HG03175 (cell line): ENCODE measurements around the gene HSD17B11.
"Not testable (repeated sequence)": the region's sequence is repeated elsewhere in the genome, so short reads cannot be mapped to it uniquely, and the experiment has no call there.

Source experiments
- ATAC-seq: cut with Tn5 transposase; IDR thresholded peaks from one replicate; pipeline ENCODE4 v1.9.1; 2021; ENCODE audit warnings: mild to moderate bottlenecking, moderate library complexity; ENCODE audit not compliant: unreplicated experiment

The HSD17B11 gene

DNA sequence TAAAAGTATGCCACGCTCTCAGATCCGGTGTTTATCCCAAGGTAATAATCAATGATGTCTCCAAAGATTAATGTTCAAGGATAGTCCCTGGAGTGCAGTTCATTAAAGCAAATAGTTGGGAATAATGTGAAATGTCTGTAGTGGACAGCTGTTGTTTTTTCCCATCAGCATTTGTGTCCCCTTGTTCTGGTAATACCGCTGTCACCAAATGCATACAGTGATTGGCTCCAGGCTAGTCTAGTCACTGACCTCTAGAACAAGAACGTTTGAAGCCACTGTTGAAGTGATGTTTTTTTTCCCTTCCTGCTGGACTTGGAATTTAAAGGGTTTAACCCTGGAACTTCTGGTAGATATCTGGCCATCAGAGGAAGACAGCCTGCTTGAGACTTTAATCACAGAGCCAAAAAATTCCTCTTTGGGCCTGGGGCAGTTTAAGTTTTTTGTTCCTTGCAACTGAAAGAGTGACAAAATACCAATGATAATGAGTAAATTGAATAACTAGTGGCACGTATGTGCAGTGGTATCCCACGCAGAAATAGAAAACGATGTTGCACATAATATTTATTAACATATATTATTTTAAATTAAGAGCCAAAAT lies 30.6 kb downstream of the HSD17B11 start:
- no peak for ATAC-seq

DNA sequence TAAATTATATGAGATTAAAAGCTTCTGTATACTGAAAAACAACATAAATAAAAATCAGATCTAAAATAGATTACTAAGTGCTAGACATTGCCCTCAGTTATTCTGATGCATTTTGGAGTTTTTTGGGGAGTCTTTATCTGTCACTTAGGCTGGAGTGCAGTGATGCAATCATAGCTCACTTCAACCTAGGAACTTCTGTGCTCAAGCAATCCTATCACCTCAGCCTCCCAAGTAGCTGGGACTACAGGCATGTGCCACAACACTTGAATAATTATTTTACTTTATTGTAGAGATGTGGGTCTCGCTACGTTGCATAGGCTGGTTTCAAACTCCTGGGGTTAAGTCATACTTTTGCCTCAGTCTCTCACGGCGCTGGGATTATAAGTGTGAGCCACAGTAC lies 31.7 kb downstream of the HSD17B11 start:
- no peak for ATAC-seq

DNA sequence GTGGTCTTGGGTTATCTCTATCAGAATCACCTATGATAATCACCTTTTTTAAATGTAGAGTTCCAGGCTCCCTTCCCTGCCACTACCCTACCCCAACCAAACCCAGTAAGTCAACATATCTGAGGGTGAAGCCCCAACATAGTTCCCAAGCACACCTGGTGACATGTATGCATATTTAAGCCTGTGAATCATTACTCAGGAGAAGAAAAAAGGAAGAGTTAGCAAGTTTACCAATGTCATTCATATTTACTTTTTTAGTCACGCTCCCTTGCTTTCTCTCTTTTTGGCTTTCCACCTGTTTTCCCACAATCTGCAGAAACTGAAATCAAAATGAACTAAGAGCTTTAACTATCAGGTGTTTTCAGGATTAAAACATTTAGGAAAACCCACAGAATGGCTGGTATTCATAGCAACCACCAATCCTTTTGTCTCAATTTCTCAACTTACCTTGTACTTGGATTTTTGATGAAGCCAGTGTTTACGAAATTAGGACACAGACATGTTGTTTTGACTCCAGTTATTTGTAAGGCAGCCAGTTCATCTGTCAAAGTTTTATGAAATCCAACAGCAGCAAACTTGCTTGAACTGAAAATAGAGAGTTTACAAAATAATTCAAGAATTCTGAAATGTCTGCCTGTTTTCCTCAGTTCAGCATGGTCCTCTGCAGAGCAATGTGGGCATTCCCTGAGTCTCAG lies 34.0 kb downstream of the HSD17B11 start:
- no peak for ATAC-seq

DNA sequence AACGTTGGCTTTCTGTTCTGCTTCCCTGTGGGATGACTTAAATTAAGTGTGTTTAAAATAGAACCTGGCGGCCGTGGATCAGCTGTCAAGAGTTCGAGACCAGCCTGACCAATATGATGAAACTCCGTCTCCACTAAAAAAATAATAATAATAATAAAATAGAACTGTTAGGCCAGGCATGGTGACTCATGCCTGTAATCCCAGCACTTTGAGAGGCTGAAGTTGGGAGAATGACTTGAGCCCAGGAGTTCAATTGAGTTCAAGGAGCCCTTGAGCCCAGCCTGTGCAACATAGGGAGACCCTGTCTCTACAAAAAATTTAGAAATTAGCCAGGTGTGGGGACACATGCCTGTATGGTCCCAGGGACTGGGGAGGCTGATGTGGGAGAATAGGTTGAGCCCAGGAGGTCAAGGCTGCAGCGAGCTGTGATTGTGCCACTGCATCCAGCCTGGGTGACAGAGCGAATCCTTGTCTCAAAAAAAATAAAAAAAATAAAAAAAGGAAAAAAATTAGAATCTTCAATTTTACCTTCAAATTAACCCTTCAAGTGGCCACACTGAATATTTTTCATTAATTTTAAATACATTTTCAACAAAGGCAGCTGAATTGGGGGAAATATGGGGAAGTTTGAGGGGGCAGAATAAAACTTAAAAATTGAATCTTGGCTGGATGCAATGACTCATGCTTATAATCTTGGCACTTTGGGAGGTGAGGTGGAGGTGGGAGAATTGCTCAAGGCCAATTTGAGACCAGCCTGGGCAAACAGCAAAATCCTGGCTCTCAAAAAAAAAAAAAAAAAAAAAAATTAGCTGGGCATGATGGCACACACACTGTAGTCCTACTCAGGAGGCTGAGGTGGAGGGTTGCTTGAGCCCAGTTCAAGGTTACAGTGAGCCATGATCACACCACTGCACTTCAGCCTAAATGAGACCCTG lies 36.6 kb downstream of the HSD17B11 start:
- no peak for ATAC-seq

DNA sequence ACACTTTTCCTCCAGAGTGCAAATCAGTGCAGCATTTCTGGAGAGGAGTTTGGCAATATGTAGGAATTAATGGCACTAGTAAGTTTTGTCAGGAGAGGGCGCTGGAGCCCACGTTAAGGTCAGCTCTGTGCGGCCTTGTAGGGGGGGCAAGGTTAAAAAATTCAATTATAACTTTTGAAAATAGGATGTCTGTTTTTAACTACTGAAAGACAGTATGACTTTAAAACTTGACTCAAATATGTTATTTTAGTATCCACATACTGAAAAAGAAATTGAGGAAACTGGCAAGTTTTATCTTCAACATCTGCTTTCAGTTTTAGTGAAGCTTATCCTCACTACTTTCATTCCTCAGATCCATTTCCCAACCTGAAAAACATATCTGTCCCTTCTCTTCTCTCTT lies 37.4 kb downstream of the HSD17B11 start:
- peak; percentile 87 for ATAC-seq

DNA sequence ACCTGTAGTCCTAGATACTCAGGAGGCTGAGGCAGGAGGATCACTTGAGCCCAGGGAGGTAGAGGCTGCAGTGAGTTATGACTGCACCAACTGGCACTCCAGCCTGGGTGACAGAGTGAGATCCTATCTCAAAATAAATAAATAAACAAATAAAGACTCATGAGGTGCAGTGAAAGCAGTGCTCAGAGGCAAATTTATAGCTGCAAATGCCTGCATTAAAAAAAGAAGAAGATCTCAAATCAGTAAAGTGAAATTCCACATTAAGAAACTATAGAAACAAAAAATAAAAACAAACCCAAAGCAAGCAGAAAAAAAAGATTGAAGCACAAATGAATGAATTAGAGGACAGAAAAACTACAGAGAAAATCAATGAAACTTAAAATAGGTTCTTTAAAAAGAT lies 45.8 kb downstream of the HSD17B11 start:
- no peak for ATAC-seq

DNA sequence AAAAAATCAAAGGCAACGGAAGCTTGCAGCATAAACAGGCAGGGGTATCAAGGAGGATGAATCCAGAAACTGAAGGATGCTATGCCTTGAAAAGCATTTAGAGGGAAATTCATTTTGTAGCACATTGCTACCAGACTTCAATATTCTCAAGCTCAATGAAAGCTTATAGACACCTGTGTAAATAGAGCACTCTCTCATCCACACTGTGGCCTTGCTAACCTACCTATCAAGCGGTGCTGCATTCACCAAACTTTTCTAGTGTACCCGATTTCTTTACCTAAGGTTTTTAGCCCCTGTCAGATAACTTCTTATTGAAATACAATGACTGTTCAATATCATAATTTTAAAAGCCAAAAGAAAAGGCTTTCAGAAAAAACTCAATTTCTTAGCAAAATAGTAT lies 48.1 kb downstream of the HSD17B11 start:
- no peak for ATAC-seq

DNA sequence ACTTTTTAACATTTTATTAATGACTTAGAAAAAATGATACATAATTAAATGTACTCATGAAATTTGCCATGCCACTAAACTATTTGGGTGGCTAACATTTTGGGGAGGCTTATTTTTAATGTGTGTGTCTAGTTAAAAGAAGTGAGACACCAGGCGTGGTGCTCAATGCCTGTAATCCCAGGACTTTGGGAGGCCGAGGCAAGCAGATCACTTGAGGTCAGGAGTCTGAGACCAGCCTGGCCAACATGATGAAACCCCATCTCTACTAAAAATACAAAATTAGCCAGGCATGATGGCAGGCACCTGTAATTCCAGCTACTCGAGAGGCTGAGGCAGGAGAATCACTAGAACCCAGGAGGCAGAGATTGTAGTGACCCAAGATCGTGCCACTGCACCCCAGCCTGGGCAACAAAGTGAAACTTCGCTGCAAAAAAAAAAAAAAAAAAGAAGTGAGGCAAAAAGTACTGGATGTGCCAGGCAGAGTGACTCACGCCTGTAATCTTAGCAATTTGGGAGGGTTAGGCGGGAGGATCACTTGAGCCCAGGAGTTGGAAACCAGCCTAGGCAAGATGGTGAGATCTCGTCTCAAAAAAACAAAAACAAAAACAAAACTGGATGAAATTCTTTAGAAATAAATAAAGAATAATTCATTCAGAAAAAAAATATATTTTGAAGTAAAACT lies 48.9 kb downstream of the HSD17B11 start:
- ATAC-seq: not testable (repeated sequence)

DNA sequence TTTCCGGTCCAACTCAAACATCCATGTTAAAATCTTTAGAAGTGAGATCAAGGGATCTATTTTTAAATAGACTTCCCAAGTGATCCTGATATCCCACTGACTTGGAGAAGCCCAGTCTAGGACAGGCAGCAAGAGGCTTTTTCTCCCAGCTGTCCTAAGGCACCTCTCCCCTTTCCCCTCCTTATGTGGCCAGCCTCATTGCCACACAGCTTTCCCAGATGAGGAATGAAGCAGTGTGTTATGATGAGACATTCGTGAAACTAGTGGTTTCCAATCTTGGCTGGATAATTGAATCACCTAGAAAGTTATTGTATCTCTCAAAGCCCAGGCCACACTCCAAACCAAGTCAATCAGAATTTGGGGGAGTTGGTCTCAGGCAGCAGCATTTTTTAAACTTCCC lies 51.5 kb downstream of the HSD17B11 start:
- ATAC-seq: no peak

DNA sequence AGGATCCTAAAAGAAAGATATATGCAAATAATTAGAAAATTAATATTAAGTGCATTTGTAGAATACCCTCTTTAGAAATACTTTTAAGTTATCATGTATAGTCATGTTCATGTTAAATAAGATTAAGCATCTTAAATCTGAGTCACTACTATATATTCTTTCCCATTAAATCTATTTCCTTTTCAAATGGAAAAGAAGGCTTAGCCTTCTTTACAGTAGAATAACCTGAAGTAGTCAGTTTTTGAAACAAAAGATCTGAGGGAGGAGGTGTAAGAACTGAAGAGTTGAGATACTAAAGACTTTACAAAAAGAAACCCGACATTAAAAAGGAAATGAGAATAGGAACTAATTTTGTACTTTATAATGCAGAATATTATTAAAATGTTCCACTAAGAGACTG lies 53.6 kb downstream of the HSD17B11 start:
- no peak for ATAC-seq

DNA sequence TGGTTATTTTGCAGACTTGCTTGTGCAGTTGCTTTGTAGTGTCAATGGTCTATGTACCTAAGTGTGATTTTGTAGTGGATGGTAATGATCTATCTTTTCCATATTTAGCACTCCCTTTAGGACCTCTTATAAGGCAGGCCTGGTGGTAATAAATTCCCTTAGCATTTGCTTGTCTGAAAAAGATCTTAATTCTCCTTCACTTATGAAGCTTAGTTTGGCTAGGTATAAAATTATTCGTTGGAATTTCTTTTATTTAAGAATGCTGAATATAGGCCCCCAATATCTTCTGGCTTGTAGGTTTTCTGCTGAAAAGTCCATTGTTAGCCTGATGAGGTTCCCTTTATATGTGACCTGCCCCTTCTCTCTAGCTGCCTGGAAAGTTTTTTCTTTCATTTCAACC lies 57.7 kb downstream of the HSD17B11 start:
- ATAC-seq: no peak

DNA sequence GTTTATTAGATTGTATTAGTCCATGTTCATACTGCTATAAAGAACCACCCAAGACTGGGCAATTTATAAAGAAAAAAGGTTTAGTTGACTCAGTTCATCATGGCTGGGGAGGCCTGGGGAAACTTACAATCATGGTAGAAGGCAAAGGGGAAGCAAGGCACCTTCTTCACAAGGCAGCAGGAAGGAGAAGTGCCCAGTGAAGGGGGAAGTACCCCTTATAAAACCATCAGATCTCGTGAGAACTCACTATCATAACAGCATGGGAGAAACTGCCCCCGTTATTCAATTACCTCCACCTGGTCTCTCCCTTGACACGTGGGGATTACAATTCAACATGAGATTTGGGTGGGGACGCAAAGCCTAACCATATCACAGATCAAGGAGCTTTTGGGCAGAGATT lies 60.2 kb downstream of the HSD17B11 start:
- no peak for ATAC-seq

DNA sequence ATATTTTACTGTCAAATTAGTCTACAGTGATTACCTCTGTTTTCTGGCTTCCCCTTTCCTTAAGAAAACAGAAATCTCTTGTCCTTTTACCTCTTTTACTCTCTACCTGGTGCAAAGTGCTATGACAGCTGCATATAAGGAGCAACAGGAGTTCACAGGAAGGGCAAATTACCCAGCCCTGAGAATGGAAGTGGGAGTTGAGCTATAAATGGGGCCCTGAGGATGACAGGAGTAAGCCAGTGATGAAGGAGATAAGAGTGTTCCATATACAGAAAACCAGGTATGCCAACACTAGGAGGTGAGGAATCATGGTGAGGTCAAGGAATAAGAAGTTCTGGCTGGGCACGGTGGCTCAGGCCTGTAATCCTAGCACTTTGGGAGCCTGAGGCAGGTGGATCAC lies 63.9 kb downstream of the HSD17B11 start:
- no peak for ATAC-seq

DNA sequence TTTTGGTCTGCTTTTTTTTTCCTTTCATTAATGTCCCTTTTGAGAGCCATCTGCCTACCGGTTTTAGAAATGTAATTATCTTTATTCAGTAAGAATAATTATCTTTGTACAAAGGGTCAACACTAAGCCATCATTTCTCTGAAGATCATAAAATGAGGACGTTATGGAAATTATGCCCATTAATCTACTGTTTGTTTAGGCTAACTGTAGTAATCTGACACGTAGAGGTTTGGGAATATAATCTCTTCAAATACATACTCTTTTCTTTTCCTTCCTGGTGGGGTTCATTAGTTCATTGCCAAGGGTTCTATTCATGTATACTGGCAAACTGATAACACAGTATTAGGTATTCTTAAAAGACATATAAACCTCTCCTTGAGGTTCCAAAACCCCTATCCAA lies 64.5 kb downstream of the HSD17B11 start:
- no peak for ATAC-seq

DNA sequence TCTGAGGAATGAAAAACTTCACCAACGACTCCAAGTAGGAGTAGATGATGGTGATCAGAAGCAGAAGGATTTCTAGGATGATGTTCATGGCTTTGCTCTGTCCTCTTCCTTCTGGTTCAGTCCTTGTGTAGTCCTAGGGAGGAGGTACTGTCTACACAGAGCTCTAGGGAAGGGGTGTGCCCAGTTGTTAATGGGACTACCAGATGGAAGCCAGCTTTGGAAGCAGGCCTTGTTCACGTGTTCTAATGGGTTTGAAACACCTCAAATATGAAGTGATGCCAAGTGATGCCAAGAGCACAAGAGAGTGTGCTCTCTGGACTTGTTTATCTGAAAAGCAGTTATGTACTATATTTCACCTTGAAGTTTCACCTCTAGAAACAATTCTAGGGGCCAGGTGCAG lies 68.2 kb downstream of the HSD17B11 start, which contains the start of gene HSD17B13:
HSD17B13 (minus strand) TSS at position 129 of the 400 bp plus-strand sequence; CDS start at position 88, 41 bp downstream.
- no peak for ATAC-seq

DNA sequence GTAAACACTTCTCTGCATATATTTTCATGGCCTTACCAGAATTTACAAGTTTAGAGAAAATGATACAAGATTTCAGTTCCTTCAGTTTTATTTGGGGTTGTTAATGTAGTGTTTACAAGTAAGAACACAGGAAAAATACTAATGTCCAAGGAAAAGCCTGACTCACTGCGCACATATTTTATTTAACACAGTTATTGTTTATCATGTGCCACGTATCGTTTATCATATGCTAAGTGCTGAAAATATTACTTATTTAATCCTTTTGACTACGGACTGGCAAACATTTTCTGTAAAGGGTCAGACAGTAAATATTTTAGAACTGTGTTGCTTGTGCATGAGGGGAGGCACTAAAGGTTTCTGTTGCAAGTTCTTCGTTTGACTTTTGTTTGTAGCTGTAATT lies 69.1 kb downstream of the HSD17B11 start:
- no peak for ATAC-seq

DNA sequence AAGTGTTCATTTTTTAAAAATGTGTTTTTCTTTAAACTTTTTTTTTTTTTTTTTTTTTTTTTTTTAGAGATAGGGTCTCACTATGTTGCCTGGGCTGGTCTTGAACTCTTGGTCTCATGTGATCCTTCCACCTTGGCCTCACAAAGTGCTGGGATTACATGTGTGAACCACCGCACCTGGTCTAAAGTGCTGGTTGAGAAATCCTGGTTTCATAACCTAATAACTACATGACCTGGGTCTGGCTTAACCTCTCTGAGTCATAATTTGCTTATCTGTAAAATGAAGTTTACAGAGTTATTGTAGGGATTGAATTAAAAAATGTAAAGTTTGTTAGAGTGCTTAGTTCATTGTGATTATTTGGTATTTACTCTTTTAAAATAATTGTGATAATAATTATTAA lies 73.5 kb downstream of the HSD17B11 start:
- ATAC-seq: no peak

DNA sequence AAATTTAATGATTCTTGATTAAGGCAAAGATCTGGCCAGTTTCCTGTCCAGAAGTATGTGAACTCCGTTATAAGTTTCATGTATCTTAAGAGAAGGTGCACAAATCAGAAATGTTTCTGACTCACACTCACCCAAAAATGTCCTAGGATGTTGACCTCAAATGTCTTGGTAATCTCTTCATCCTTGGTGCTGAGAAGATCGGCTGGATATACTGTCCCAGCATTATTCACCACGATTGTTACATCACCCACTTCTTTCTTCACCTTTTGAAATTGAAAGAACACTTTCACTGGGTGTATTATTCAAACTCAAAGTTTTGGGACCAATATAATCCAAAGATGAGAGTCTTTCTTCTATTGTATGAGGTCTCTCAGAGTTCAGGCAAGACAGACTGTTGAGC lies 74.0 kb downstream of the HSD17B11 start:
- ATAC-seq: no peak

DNA sequence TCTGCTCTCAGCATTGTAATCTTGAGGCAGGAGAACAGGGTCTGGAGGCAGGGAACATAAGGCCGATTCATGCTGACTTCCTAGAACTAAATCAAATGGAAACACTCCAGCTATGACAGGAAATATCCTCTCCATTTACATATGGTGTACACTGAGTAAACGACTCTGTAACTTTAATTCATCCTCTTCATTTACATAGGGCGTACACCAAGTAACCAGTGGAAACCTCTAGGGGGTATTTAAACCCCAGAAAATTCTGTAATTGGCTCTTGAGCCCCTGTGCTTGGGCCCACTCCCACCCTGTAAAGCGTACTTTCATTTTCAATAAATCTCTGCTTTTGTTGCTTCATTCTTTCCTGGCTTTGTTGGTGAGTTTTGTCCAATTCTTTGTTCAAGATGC lies 76.0 kb downstream of the HSD17B11 start:
- ATAC-seq: not testable (repeated sequence)

DNA sequence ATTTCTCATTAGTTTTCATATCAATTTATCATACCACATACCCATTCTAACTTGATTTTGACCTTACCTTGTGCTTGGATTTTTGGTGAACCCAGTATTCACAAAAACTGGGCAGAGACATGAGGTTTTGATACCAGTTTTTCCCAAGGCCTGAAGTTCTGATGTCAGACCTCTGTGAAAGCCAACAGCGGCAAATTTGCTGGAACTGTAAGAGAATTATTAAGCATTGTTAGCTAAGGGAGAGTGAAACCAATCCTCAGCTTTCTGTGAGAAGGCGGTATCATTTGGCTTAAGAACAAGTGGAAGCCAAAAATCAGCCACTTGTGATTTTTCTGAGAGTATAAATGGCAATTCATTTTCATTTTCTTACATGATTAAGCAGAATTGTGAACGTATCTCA lies 77.2 kb downstream of the HSD17B11 start:
- no peak for ATAC-seq

DNA sequence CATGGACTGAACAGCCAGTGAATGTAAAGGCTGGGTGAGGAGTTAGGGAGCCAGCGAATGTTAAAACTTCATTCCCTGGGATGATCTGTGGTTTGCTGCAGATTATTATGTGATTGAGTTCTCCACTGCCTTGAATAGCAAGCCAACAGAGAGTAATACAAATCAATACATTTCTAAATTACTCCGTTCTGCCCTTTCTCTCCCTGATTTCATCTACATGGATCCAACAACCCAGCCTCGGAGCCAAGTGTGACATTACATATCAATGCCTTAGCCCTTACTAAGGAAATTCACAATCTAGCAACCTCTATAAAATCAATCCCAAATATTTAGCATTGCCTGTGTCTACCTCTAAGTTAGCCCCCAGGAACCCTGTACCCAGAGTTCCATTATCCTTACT lies 79.3 kb downstream of the HSD17B11 start:
- ATAC-seq: no peak
